Measurements from ENCODE around the gene B3GNT4.
"Not testable (repeated sequence)": the region's sequence is repeated elsewhere in the genome, so short reads cannot be mapped to it uniquely, and the experiment has no call there.

B3GNT4 gene

DNA sequence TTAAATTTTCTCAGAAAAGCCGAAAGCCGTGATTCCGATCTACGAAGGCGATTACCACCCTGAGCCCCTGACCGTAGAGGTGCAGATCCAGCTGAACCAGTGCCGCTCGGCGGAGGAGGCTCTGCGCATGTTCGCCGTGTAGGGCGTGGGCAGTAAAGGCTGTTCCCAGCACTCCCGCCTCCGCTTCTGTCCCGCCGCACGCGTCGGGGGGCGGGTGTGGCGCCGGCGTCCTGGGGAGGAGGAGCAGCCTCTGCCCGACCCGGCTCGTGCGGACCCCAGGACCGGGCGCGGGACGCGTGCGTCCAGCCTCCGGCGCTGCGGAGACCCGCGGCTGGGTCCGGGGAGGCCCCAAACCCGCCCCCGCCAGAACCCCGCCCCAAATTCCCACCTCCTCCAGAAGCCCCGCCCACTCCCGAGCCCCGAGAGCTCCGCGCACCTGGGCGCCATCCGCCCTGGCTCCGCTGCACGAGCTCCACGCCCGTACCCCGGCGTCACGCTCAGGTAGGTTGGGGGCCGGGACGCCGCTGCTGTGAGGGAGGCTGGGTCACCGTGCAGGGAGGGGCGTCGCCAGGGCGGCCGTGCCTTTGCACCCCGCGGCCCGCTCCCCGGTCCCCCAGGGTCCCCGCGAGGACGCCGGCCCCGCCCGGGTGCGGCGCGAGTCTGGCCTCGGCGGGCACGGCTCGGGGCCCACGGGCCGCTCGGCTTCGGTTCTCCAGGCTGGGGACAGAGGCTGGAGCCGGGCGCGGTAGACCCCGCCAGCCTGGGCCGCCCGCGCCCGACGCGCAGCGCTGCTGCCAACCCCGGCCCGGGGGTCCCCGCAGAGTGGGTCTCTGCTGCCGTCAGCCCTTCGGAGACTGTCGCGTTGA, at the start of gene B3GNT4:
Gene B3GNT4 (plus strand): TSS at position 409 of the 866 bp plus-strand sequence. CDS start 910 bp downstream, outside the sequence.
- no peak for DNase-seq

DNA sequence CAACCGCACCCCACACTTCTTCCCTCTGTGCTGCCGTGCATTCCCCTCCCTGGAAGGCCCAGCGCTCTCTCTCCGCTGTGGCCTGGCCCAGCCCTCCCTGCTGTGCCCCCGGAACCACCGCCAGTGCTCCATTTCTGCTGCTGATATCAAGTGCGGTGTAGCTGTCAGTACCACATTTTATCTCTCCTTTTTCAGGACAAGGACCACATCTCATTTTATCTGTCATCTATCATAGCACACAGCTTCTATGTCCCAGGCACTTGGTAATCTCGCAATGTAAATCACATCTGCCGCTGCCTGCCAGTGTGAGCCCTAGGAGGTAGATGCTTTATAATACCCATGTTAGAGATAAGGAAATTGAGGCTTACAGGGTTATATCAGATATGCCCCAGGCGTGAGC, 47.8 kb upstream of the B3GNT4 start:
- no peak for DNase-seq

GRCh38 chr12:122158700-122159285, 44.7 kb upstream of the B3GNT4 start:
- DNase-seq: no peak

DNA sequence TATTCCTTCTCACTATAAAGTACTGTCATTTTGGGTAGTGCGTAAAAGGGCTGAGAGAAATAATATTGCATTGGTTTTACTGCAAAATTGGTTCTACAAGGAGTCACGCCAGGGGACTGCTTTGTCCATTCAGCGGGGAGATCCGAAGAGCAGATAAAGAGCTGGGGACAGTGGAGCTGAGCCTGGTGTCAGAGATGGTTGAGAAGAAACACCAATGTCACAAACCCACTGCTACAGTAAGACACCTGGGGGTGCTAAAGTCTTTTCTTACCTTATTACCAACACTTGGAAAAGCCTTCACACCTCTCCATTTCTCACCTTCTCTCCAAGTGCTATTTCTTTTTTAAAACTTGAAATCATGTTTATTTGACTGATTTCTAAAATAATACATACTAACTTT, 43.6 kb upstream of the B3GNT4 start:
- no peak for DNase-seq

GRCh38 chr12:122160761-122161160, 42.7 kb upstream of the B3GNT4 start:
- no peak for DNase-seq

GRCh38 chr12:122161682-122162081, 41.8 kb upstream of the B3GNT4 start:
- DNase-seq: no peak

GRCh38 chr12:122162976-122163375, 40.5 kb upstream of the B3GNT4 start:
- no peak for DNase-seq

DNA sequence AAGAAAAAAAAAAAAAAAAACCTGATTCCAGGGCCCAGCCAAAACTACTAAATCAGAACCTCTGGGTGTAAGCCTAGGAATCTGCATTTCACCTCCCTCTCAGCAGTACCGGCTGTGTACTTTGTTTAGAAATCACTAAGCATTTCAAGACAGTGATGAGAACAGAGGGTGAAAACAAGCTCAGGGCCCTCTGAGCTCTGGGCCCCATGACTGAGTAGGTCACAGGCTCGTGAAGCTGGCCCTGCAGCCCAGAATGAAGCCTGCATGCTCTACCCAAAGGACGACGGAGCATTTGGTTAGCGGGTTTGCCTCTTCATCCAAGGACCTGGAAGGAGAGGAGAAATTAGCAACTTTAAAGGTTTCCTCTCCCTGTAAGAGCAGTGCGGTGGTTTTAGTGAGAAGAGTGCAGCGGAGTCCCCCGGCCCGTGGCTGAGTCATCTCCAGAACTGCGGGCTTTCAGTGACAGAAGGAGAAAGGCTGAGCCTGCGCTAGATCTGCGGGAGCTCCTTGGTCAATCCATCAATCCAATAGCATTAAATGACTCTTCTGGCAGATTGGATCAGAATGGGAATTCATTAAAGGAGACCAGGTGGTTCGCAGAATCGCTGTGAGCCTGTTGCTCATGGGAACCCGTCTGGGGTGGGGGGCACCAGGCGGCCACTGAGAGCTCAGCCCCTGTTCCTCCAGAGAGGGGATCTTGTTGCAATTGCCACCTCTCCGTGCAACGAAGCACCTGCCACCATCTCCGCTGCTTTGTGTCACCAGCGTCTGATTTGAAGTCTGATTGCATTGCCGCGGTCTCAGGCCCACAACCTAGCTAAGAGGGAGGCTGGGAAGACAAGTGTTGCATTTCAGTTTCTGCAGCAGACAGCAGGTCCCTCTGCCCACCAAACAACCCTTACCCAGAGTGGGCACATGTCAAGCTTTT, 36.8 kb upstream of the B3GNT4 start:
- DNase-seq: no peak

DNA sequence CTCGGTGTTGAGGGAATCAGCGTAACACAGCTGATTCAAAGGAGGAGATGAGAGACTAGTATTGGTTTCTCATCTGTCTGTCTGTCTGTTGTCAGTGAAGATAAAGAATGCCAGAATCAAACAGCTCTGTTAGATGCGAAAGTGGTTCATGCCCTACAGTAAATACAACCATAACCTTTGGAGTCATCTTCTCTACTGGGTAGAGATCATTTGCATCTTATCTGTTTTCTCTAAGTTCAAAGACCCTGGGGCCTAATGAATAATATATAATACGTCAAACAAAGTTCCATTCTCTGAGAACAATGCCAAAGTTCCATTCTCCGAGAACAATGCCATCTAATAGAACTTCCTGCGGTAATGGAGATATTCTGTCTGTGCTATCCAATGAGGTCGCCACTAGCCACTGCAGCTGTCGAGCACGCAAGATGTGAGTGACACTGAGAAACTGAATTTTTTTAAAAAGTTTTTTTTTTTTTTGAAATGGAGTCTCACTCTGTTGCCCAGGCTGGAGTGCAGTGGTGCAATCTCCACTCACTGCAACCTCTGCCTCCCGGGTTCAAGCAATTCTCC, 36.1 kb upstream of the B3GNT4 start:
- no peak for DNase-seq

- no peak for DNase-seq
Observed at GRCh38 chr12:122168492-122168891, 35.0 kb upstream of the B3GNT4 start.

DNA sequence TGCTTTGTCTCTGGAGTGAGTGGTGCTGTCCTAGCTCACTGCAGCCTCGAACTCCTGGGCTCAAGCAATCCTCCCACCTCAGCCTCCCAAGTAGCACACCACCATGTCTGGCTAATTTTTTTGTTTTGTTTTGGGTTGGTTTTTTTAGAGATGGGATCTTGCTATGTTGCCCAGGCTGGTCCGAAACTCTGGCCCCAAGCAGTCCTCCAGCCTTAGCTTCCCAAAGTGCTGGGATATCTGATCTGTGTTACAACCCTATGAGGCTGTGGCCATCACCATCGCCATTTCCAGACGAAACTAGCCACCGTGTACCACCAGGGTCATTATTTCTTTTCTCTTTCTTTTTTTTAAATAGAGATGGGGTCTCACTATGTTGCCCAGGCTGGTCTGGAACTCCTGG, 32.1 kb upstream of the B3GNT4 start:
- no peak for DNase-seq

DNA sequence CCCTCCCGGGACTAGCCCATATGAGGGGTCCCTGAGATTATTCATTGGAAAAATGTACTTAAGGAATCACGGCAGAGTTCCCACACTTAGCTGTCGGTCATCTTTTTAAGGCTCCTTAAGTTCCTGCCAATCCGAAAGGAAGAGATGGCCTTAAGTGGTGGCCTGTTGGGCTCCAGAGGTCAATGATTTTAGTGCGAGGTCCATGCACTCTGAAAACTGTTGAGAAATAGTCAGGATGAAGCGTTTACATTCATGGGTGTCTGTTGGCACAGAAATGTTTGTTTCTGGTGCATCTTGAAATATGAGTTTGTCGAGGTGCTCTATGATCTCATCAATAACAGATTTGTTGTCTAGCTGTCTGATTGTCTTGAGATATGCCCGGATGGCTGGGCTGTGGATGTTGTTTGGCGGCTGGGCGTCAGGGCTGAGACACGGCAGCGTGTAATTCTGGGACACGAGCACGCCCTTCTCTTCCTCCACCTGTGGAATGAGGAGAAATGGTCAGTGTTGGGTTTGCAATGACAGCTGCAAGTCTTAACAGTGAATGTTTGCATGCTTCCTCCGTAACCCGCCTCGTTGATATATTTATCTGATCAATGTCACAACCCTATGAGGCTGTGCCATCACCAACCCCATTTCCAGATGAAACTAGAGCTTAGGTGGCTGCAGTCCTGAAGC, 31.1 kb upstream of the B3GNT4 start:
- DNase-seq: no peak

DNA sequence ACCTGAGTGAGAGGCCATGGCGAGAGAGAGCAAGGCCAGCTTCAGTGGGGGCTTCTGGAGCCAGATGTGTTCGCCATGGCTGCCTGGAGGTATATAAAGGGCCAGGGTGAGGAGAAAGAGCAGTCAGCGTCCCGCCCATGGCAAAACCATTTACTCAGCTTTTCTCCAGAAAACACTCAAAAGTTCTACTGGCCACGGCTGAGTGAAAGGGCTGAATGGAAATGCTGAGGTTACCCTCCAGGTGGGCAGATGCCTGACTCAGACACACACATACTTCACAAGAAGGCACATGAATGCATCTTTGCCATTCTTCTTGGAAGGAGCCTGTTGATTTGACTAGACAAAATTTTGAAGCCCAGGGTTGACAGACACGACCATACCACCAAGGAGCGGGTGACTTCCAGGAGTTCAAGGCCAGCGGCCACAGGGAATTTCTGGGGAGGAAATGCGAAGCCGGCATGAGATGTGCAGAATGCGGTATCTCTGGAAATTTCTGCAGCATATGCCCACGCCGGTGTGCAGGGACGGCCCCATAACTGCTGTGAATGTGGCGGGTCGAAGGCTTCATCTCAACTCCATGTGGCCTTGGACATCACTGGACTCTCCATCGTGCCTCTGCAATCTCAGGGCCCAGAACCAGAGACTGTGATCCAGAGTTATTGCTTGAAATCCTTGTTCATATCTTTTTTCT, 29.2 kb upstream of the B3GNT4 start, which contains the start of gene IL31:
Gene IL31 (minus strand): TSS at position 67 of the 691 bp plus-strand sequence. CDS start 49 bp downstream, at position 18.
- no peak for DNase-seq

DNA sequence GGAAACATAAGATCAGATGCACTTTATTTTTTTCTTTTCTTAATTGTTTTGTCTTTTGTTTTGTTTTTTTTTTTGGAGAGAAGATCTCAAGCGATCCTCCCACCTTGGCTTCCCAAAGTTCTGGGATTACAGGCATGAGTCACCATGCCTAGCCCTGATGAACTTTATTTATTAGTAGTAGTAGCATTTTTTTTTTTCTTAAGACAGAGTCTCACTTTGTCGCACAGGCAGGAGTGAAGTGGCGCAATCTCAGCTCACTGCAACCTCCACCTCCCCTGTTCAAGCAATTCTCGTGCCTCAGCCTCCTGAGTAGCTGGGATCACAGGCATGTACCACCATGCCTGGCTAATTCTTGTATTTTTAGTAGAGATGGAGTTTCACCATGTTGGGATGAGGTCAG, 27.0 kb upstream of the B3GNT4 start:
- not testable (repeated sequence) for DNase-seq

DNA sequence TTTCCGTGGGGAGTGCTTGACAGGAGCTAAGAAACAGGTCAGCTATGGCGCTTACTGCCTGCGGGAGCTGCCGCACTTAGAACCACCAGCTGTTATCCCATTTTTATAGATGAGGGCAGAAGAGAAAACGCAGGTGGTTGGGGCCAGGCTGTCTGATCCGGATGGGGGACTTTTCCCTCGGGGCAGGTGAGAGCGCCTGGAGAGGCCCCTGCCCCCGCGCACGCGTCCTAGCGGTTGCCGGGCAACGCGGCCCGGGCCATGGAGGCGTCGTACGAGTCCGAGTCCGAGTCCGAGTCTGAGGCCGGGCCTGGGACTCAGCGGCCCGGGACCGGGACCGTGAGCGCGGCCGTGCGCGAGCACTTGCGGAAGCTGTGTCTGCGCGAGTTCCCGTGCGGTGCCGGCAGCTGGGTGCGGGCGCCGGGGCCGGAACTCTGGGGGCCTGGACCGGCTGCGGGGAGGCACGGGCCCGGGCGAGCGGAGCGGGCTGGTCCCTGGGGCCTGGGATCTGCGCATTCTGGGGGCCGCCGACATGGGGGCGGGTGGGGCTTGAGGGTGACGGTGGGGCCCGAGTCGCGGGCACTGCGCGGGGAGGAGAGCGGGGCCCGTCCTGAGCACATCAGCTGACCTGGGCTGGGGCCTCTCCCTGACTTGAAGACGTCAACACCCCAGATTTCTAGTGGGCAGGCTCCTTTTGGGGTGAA, 20.5 kb upstream of the B3GNT4 start, which contains the start of gene LRRC43:
Gene LRRC43 (plus strand): TSS at position 237 of the 701 bp plus-strand sequence. CDS start 22 bp downstream, at position 259.
- DNase-seq: no peak

- no peak for DNase-seq
Observed at GRCh38 chr12:122183588-122183940, 19.9 kb upstream of the B3GNT4 start.

DNA sequence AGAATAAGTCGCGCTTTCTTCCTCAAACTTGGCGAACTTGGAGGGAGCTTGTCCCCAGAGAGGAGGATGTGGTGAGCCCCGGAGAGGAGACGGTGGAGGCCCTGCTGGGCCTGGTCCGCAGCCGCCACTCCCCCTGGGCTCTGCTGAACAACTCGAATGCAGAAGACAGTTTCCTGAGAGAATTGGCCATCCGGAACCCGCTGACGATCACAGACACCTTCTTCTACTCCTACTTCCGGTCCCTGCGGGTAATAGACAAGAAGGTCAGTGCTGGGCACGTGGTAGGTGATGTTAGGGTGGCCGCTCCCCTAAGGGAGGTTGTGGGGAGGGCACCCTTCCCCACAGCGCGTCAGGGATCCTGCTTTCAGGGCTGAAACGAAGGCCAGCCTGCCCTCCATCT, 19.0 kb upstream of the B3GNT4 start:
- no peak for DNase-seq

GRCh38 chr12:122185079-122185478, 18.4 kb upstream of the B3GNT4 start:
- no peak for DNase-seq

GRCh38 chr12:122185494-122186082, 17.9 kb upstream of the B3GNT4 start:
- no peak for DNase-seq

GRCh38 chr12:122187466-122187865, 16.0 kb upstream of the B3GNT4 start:
- DNase-seq: no peak
